Lower leg skin (tissue), 3 donors: ENCODE results near the gene NETO2.

Source experiments
- CTCF ChIP-seq, 3 donors: fragments of 450-650 bp; IDR thresholded peaks; one replicate each; pipeline ENCODE4 v1.5.1; 2016; ENCODE audit warnings: antibody characterized with exemption in 3 of 3, mild to moderate bottlenecking in 3 of 3, moderate library complexity in 2 of 3
- POLR2A ChIP-seq, 2 donors: fragments of 450-650 bp; IDR thresholded peaks; one replicate each; pipeline ENCODE4 v1.6.1; 2016 to 2017; ENCODE audit warnings: antibody characterized with exemption in 2 of 2, mild to moderate bottlenecking in 1 of 2, moderate library complexity in 1 of 2

GRCh38 chr16:47037396-47037745 lies 106.4 kb downstream of the NETO2 start:
- TF ChIP-seq POLR2A (IDR thresholded peaks at IDR 0.05) (no peak), CTCF (IDR thresholded peaks at IDR 0.05) (no peak)
